GM19455 (cell line): Measurements from ENCODE around the gene NPDC1.
"Not testable (repeated sequence)": the region's sequence is repeated elsewhere in the genome, so short reads cannot be mapped to it uniquely, and the experiment has no call there.

ENCODE experiments used
- ATAC-seq: cut with Tn5 transposase; IDR thresholded peaks from one replicate; pipeline ENCODE4 v1.9.1; 2021; ENCODE audit not compliant: unreplicated experiment

The NPDC1 gene

DNA sequence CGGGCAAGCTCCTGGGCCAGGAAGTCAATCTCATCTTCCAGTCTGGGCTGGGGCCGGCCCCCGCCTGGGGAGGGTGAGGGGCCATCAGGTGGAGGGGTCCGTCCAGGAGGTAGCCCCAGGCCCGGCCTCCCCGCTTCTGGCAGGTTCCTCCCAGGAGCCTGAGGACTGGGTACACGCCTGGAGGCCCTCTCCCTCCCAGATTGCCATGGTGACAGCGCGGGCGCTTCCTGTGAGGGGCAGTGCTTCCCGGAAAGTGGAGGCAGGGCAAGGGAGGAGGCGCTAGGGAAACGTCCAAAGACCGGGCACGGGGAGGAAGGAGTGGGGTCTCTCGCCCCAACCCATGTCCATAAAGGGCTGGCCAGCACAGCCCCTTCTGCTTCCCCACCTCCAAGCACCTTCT, 4.9 kb downstream of the NPDC1 start:
- ATAC-seq: no peak

- no peak for ATAC-seq
These were observed 5.4 kb downstream of the NPDC1 start for GRCh38 chr9:137040568-137040967.

GRCh38 chr9:137039611-137040366, 6.2 kb downstream of the NPDC1 start:
- no peak for ATAC-seq

GRCh38 chr9:137038916-137039315, 7.1 kb downstream of the NPDC1 start:
- no peak for ATAC-seq

- no peak for ATAC-seq
These were observed 8.5 kb downstream of the NPDC1 start for GRCh38 chr9:137037483-137037882.

DNA sequence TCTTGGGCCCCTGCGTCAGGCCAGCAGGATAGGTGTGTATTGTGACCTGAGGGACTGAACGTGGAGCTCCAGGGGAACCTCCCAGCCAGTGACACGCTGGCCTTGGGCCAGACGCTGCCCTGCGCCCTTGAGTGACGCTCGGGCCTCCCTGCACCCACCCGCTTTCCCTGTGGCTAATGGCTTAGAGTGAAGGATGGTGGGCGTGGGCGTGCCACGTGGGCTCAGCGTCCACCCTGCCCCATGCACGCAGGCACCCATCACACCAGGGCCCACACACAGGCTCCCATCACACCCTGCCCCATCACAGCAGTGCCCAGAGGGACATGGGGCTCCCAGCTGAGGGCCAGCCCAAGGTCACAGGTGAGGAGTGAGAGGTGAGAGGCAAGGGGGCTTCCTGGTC, 8.9 kb downstream of the NPDC1 start:
- ATAC-seq: no peak

DNA sequence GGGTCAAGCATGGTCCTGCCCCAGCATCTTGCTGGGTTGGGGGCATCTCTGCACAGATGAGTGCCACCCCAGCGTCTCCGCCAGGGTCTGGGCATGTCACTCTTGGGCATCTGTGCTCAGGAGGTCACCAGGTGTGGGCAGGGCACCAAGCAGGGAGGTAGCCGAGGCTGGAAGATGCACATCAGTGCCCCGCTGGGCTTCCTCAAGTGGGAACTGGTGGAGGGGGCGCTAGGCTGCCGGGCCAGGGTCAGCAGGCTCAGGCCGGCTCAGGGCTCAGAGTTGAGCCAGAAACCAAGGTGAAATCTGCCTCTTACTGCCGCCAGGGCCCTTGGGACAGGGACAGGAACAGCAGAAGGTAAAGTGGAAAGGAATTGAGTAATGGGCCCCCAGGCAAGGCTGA, 10.0 kb downstream of the NPDC1 start:
- no peak for ATAC-seq

DNA sequence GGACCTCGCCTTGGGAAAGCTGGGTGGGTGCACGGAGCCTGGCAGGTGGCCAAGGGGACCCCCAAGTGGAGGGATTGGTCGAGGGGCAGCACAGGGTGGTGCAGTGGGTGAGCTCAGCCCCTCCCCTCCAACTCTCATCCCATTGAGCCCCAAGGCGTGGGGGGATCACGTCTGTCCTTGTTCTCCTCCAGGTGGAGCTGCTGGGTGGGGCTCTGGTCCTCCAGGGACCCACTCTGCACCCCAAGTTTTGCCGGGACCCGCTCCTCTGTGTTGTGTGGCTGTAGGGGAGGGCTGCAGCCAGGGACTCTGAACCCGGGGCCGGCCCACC, 10.5 kb downstream of the NPDC1 start:
- no peak for ATAC-seq

DNA sequence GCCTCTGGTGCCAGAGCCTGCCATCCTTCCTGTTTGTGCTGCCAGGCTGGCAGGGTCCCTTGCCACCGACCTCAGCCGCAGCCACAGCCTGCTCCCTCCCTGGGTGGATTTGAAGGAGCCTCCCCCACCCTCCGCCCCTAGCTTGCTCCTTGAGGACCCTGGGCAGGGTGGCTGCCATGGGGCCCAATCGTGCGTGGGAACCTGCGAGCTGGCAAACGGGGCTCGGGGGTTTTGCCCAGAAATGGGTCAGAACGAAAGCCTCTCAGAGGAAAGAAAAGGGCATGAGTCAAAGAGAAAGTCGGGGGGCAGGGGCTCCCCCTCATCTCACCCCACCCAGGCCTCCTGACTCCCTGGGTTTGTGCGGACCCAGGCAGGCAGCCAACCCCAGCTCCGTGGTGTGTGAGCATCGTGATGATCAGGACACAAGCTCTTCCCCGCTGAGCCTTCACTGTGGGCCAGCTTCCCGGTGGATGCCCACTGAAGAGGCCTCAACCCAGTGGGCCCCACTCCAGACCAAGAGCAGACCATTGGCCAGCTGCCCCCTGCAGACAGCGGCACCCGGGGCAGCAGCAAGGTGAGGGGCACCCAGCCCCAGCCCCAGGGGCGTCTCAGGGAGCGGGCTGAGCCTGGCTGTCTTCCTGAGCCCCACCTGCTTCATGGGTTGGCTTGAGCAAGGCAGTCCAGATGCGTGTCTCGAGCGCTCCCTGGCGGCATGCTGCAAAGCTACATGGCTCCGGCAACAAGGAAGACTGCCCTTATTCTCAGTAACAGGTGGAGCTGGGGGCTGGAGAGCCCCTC, 11.1 kb downstream of the NPDC1 start:
- no peak for ATAC-seq

- no peak for ATAC-seq
These were observed 11.8 kb downstream of the NPDC1 start for GRCh38 chr9:137034039-137034708.

GRCh38 chr9:137033481-137033880, 12.5 kb downstream of the NPDC1 start:
- not testable (repeated sequence) for ATAC-seq

- no peak for ATAC-seq
These were observed 13.1 kb downstream of the NPDC1 start for GRCh38 chr9:137032858-137033257.

DNA sequence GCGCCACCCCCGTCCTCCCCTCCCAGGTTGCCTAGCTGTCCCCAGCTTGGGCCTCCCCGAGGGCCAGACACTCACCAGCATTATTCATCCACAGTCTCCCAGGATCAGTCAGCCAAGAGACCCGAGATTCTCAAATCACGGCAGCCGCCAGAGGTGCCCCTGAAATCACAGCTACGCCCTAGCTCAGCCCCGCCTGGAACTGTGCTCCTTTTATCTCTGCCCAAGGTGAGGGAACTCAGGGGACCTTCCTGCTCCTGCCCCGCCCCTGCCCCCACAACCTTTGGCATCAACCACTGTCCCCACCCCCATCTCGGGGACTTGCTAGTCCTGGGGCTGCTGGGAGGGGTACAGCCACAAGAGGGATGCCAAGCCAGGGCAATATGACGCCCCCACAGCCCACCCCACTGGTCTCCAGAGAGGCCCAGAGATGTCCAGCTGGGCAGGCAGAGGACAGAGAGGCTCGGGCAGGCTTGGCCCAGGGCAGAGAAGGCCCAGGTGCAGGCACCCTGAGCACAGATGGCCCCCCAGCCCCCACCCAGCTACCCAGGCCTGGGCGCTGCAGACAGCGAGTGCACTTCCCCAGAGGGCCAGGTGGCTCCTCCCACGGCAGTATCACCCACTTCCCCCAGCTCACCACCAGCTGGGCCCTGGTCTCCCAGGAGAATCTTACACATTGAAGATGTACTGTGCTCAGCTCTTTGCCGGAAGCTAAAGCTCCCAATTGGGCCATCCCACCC, 13.9 kb downstream of the NPDC1 start, which contains the start of gene FUT7:
Gene FUT7, minus strand, starts transcription at position 185 of the 737 bp plus-strand sequence. Its CDS starts 97 bp downstream, at position 88.
- no peak for ATAC-seq

- no peak for ATAC-seq
These were observed 15.1 kb downstream of the NPDC1 start for GRCh38 chr9:137030538-137031527.

- ATAC-seq: no peak
These were observed 16.0 kb downstream of the NPDC1 start for GRCh38 chr9:137030006-137030405.

GRCh38 chr9:137029058-137029936, 16.7 kb downstream of the NPDC1 start:
- ATAC-seq: no peak

- ATAC-seq: no peak
These were observed 17.5 kb downstream of the NPDC1 start for GRCh38 chr9:137028263-137029057.
